GM12891 (cell line): ENCODE data around the gene COMT.

ENCODE experiments used
- POLR2A ChIP-seq: IDR thresholded peaks from 2 replicates; pipeline ENCODE4 v1.6.1; 2011; ENCODE audit warnings: low read depth, low read length, control low read depth
- POLR2AphosphoS5 ChIP-seq: IDR thresholded peaks from 2 replicates; pipeline ENCODE4 v1.6.1; 2011; ENCODE audit warnings: low read depth, low read length, control low read depth
- POU2F2 ChIP-seq: IDR thresholded peaks from 2 replicates; pipeline ENCODE4 v1.6.1; 2011; ENCODE audit warnings: low read depth, mild to moderate bottlenecking, control low read depth, low read length, moderate library complexity
- SPI1 ChIP-seq: IDR thresholded peaks from 2 replicates; pipeline ENCODE4 v1.6.1; 2011; ENCODE audit warnings: low read depth, low read length, control low read depth
- TAF1 ChIP-seq: IDR thresholded peaks from 2 replicates; pipeline ENCODE4 v1.6.1; 2011; ENCODE audit warnings: low read depth, low read length, control low read depth

DNA sequence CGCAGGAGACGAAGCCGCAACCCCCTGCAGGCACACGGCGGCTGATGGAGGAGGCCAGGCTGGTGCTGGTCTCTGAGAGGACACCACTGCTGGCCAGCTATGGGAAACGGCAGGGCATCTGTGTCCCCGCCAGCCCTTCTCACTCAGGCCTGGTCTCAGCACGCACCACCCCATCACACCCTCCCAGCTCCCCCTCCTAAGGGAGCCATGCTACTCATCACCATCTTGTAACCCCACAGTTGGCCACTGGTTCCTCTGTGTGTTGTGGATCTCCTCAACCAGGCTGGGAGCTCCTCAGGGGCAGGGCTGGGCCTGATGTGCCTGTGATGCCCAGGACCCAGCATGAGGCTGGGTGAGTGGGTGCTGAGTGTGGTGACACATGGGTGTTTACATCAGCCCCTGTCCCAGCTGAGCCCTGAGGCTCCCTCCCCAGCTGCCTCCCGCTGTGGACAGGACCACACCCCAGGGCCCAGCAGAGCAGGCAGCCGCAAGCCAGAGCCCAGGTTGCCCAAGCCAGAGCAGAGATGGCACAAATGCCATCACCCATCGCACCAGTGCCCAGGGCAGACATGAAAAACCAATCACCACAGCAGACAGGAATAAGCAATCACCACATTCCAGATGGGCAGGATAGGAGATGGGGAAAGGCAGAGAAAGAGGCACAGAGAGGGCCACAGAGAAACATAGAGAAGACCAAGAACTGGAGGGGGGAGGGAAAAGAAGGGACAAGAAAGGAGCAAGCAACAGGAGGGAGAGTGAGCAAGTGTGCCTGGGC, 66.8 kb downstream of the COMT start:
- TF ChIP-seq POLR2AphosphoS5, result no peak
- TF ChIP-seq POLR2A, result no peak
- no peak for TF ChIP-seq POU2F2
- no peak for TF ChIP-seq TAF1
- no peak for TF ChIP-seq SPI1
